Stomach smooth muscle (tissue), 2 donors: ENCODE results near the gene TRIM47.

Source experiments
- H3K27ac ChIP-seq: one replicate; pipeline ENCODE4 v1.7.0; 2013; ENCODE audit warnings: mild to moderate bottlenecking, low read length, inconsistent platforms
- H3K27me3 ChIP-seq, 2 donors: one replicate each; pipeline ENCODE4 v1.7.0; 2013; ENCODE audit warnings: low read length in 2 of 2; ENCODE audit not compliant: insufficient read depth in 2 of 2, control insufficient read depth in 1 of 2
- H3K36me3 ChIP-seq, 2 donors: one replicate each; pipeline ENCODE4 v1.7.0; 2013; ENCODE audit warnings: low read length in 2 of 2; ENCODE audit not compliant: control insufficient read depth in 2 of 2, insufficient read depth in 2 of 2
- H3K4me1 ChIP-seq: one replicate; pipeline ENCODE4 v1.7.0; 2013; ENCODE audit warnings: low read length; ENCODE audit not compliant: control insufficient read depth, insufficient read depth
- H3K4me3 ChIP-seq, 2 donors: one replicate each; pipeline ENCODE4 v1.7.0; 2013; ENCODE audit warnings: low read length in 2 of 2
- H3K9ac ChIP-seq, 2 donors: one replicate each; pipeline ENCODE4 v1.7.0; 2013; ENCODE audit warnings: low read length in 2 of 2, mild to moderate bottlenecking in 1 of 2
- H3K9me3 ChIP-seq, 2 donors: one replicate each; pipeline ENCODE4 v1.7.0; 2013; ENCODE audit warnings: low read length in 2 of 2; ENCODE audit not compliant: control insufficient read depth in 2 of 2
- donor health status: healthy.
- donor health status: Pancreatic carcinoma.

Gene TRIM47, protein sequence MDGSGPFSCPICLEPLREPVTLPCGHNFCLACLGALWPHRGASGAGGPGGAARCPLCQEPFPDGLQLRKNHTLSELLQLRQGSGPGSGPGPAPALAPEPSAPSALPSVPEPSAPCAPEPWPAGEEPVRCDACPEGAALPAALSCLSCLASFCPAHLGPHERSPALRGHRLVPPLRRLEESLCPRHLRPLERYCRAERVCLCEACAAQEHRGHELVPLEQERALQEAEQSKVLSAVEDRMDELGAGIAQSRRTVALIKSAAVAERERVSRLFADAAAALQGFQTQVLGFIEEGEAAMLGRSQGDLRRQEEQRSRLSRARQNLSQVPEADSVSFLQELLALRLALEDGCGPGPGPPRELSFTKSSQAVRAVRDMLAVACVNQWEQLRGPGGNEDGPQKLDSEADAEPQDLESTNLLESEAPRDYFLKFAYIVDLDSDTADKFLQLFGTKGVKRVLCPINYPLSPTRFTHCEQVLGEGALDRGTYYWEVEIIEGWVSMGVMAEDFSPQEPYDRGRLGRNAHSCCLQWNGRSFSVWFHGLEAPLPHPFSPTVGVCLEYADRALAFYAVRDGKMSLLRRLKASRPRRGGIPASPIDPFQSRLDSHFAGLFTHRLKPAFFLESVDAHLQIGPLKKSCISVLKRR

GRCh38 chr17:75878174-75878998 lies at the start of gene TRIM47:
TSS of gene TRIM47 (minus strand) at chr17:75878581. CDS start at chr17:75878548, 33 bp downstream.
- peaks cover 4 to 12% of the 10 kb centered on the region in 2 donors for H3K36me3 ChIP-seq
- no peaks in the 10 kb centered on the region for H3K9me3 ChIP-seq
- H3K27me3 ChIP-seq, result no peaks in the 10 kb centered on the region
- peak within 1 kb of the TSS; percentile 70 to 88 for H3K4me3 ChIP-seq
- H3K27ac ChIP-seq, result peak within 1 kb of the TSS; percentile 93
- peak within 1 kb of the TSS; percentile 84 to 99 for H3K9ac ChIP-seq
- peaks cover 45% of the 10 kb centered on the region for H3K4me1 ChIP-seq

DNA sequence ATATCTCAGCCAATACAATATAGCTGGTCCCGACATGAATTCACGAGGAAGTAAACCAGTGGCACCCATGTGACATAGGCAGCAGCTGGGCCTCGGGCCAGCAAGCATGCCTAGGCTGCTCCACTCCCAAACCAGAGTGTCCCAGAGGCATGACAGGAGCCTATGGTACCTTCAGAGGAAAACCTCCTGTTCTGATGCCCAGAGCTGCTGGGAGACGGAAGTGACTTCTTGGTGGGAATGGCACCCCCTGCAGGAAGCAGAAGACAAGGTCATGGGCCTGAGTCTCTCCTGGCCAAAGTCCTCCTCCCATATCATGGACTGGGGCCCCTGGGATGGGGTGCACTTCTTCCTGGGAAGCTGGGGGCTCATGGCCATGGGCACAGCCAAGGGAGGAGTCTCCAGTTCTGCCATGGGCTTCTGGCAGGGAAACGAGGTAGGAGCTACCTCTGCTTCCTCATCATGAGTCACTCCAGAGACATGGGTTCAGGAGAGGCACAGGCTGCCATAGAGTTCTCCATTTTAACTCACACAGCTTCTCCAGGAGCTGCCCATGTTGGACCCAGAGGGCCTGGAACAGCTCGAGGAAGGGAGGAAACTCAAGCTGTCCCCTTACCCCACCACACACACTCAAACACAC lies 49.0 kb upstream of the TRIM47 start:
- no peaks in the 10 kb centered on the region for H3K9me3 ChIP-seq
- H3K27me3 ChIP-seq, result no peaks in the 10 kb centered on the region
- H3K9ac ChIP-seq, result no peak overlapping the region
- H3K27ac ChIP-seq, result no peak overlapping the region
- H3K36me3 ChIP-seq, result peaks cover 4 to 13% of the 10 kb centered on the region in 2 donors
- no peak overlapping the region for H3K4me3 ChIP-seq
- no peaks in the 10 kb centered on the region for H3K4me1 ChIP-seq

GRCh38 chr17:75926456-75926855 lies 48.1 kb upstream of the TRIM47 start:
- Histone ChIP-seq H3K4me1 (no peaks in the 10 kb centered on the region), H3K27ac (no peak overlapping the region), H3K36me3 (peaks cover 4 to 13% of the 10 kb centered on the region in 2 donors), H3K4me3 (no peak overlapping the region), H3K9ac (no peak overlapping the region), H3K9me3 (no peaks in the 10 kb centered on the region), H3K27me3 (no peaks in the 10 kb centered on the region)

DNA sequence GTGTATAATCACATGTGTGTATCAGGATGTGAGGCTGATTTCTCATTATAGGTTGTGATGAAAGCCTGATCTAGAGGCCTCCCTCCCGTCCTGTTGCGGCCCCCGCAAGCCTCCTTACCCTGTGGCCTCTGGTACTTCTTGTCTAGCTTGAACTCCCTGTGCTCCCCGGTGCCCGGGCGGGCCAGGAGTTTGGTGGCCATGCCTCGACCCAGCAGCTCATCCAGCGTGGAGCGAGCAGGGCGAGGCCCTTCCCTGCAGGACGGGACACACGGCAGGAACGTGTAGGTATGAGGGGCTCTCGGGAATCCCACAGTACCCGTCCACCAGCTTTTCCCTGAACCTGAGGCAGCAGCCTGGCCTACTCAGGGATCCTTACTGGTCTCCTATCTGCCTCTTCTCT lies 47.5 kb upstream of the TRIM47 start:
- peaks cover 4 to 13% of the 10 kb centered on the region in 2 donors for H3K36me3 ChIP-seq
- H3K4me3 ChIP-seq, result no peak overlapping the region
- H3K9me3 ChIP-seq, result no peaks in the 10 kb centered on the region
- H3K4me1 ChIP-seq, result no peaks in the 10 kb centered on the region
- H3K27me3 ChIP-seq, result no peaks in the 10 kb centered on the region
- H3K27ac ChIP-seq, result no peak overlapping the region
- no peak overlapping the region for H3K9ac ChIP-seq

DNA sequence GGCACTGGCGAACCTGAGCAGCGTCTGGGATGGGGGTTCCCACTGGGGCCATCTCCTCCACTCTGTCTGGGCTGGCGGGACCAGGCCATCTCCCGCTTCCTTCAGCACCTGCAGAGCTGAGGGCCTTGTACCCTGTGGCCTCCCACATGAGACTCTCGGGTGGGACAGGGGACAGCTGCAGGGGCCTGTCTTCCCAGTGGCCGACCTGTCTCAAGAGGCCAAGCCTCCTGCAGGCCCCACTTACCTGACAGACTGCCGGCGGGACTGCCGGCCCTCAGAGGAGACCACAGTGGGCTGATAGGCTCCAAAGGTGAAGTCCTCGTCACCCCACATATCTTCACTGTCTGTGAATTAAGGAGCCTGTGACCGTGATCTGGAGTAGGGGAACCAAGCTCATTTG lies 46.7 kb upstream of the TRIM47 start:
- H3K27me3 ChIP-seq, result no peaks in the 10 kb centered on the region
- H3K4me3 ChIP-seq, result no peak overlapping the region
- no peaks in the 10 kb centered on the region for H3K4me1 ChIP-seq
- H3K9me3 ChIP-seq, result no peaks in the 10 kb centered on the region
- peaks cover 4 to 13% of the 10 kb centered on the region in 2 donors for H3K36me3 ChIP-seq
- H3K27ac ChIP-seq, result no peak overlapping the region
- H3K9ac ChIP-seq, result no peak overlapping the region

DNA sequence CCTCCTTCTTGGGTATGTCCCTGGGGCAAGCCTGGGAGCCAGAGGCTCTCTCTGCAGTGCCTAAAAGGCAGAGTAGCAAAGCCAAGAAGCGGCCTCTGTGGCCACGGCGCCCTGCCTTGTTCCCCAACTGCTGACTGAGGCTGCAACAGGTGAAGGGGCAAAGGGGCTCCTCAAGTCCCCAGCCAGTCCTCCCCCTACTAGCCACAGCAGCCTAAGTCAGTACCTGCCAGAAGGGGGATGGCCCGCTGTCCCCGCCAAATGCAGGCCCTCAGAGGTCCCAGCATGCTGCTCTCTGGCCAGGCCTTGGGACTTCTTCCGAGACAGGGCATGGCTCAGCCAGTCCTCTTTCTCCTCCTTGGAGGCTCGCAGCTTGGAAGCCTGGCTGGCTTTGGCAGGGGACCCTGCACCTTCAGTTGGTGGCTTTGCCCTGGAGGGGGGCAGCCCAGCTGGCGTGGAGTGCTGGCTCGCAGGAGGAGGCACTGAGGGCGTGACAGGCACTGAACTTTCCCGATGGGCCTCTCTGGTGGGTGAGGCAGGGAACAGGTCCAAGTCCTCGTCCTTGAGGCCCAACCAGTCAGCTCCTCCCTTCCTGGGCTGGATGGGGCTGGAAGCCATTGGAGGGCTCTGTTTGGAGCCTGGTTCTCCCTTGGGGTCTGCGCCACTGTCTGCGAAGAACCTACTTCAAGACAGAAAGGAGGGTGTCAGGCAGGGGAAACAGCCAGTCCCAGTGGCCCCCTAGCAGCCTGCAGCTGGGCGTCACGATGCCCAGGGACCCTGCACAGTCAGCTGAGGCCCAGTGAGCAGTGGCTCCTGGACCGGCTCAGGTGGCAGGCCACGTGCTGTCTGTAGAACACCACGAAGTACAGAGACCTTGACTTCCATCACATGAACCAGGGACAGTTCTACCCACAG lies 44.8 kb upstream of the TRIM47 start:
- H3K27ac ChIP-seq, result no peak overlapping the region
- H3K9ac ChIP-seq, result no peak overlapping the region
- H3K4me3 ChIP-seq, result no peak overlapping the region
- no peaks in the 10 kb centered on the region for H3K9me3 ChIP-seq
- H3K27me3 ChIP-seq, result no peaks in the 10 kb centered on the region
- no peaks in the 10 kb centered on the region for H3K4me1 ChIP-seq
- peaks cover 4 to 13% of the 10 kb centered on the region in 2 donors for H3K36me3 ChIP-seq

- Histone ChIP-seq H3K4me3 (no peak overlapping the region), H3K9me3 (no peaks in the 10 kb centered on the region), H3K9ac (no peak overlapping the region), H3K36me3 (peaks cover 4 to 11% of the 10 kb centered on the region in 2 donors), H3K27me3 (no peaks in the 10 kb centered on the region), H3K27ac (no peak overlapping the region), H3K4me1 (no peaks in the 10 kb centered on the region)
These were observed 44.0 kb upstream of the TRIM47 start for GRCh38 chr17:75922173-75922961.

- H3K27me3 ChIP-seq, result no peaks in the 10 kb centered on the region
- H3K9ac ChIP-seq, result no peak overlapping the region
- no peaks in the 10 kb centered on the region for H3K9me3 ChIP-seq
- H3K27ac ChIP-seq, result no peak overlapping the region
- no peak overlapping the region for H3K4me3 ChIP-seq
- no peaks in the 10 kb centered on the region for H3K4me1 ChIP-seq
- peaks cover 4 to 9% of the 10 kb centered on the region in 2 donors for H3K36me3 ChIP-seq
These were observed 43.2 kb upstream of the TRIM47 start for GRCh38 chr17:75921596-75921995.

GRCh38 chr17:75920045-75920560 lies 41.7 kb upstream of the TRIM47 start:
- no peak overlapping the region for H3K4me3 ChIP-seq
- H3K9ac ChIP-seq, result no peak overlapping the region
- no peaks in the 10 kb centered on the region for H3K27me3 ChIP-seq
- H3K9me3 ChIP-seq, result no peaks in the 10 kb centered on the region
- no peaks in the 10 kb centered on the region for H3K4me1 ChIP-seq
- peaks cover 4 to 7% of the 10 kb centered on the region in 2 donors for H3K36me3 ChIP-seq
- H3K27ac ChIP-seq, result no peak overlapping the region
